GF-D8 (cell line): ENCODE data around the gene HPX.

Experiments used
- DNase-seq: peaks from one replicate; lab custom pipeline; 2025; lab: John Stamatoyannopoulos, UW

Gene HPX

DNA sequence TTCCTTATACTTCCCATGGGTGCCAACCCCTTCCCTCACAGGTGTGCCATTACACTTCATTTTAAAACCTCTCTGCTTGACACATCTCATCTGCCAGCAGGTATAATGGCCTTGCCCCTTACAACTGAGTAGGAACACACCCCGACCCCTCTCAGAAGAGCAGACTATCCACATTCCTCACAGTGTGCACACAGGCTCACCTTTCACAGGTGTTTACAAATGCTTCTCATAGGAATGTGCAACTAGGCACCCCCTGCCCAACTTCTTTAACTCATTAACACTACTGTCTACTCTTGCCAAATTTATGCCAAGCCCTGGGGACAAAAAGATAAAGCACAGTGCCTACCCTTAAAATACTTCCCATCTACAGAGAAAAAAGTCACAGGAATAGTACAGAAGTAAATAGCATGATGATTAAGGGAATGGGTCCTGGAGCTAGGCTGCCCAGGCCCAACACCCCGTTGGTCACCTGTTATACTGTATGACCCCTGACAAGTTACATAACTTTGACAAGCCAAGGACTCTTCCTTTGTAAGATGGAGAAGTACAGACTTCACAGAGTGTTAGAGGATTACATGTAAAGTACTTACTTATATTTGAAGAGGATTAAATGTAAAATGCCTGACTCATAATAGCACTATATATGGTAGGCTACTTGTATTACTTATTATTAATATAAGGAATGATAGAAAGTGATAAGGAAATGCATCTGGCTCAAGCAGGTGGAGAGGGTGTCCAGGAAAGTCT is 17.7 kb upstream of the HPX start:
- no peak for DNase-seq

DNA sequence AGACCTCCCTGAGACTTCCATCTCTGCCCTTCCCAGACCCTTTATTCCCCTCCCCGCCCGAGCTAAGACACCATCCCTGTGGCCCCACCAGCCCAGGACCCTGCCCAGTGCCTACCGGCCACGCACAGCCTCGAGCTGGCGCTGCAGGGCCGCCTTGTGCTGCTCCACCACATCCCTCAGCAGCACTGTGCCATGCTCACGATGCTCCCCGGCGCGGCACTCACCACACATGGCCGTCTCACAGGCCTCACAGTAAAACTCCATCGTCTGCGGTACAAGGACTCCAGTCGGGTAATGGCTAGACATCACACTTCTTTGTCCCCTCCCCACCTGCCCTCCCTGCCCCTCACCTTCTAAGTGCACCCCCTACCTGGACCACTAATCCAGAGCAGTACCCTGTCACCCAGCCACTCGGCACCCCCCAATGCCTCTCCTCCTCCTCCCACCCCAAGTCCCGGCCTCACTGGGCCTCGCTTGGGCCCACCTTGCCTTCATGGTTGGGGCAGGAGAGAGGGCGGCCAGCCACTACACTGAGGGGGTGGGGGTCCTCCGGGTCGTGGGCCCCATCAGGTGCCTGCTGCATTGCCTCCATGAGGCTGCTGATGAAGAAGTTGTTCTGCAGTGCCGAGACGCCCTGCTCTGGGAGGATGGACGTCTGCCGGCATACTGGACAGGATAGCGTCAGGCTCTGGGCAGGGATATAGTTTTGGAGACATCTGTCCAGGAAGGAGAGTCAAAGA is 17.0 kb upstream of the HPX start:
- no peak for DNase-seq

DNA sequence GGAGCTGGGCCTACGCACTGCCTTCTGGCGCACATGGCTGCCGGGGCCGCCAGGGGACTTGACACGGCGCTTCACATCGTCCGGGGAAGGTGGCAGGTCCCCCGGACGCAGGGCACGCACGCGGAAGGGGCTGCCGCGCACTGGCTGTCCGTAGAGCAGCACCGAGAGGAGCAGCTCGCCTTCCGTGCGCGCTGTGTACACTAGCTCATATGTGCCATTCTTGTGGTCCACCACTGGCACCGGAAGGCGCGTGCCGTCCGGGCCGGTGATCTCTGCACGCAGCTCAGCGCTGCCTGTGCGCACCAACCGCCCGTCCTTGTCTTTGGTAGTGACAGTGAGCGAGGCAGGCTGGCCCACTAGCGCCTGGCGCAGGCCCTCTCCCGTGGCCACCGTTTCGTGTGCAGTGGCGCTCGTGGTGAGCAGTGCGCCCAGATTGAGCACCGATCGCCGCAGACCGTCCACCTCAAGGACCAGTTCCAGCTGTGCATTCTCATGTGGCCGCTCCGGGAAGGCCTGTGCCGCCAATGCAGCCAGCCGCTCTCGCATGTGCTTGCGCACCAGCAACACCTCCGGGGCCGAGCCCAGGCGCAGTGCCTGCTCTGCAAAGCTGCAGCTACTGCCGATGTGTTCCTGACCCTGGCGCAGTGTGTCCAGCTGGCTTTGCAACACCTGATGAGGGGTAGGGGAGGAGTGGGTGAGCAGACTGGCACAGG is 15.7 kb upstream of the HPX start:
- no peak for DNase-seq

GRCh38 chr11:6455070-6455469 is 14.3 kb upstream of the HPX start:
- DNase-seq: no peak

DNA sequence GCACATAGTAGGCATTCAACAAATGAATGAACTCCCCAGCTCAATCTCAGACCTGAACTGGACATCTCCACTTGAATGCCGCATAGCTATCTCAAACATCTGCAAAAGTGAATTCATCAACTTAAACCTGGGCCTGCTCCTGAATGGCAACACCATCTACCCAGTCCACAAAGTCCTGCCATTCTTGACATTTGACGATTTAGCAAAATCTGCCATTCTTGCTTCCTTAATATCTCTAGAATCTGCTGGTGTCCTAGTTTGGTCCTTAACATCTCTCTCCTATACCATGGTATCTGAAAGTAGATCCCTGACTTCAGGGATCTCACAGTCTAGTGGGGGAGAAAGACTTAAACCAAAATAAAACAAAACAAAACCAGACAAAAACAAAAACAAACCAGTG is 12.4 kb upstream of the HPX start:
- DNase-seq: no peak

- DNase-seq: no peak
These were observed 11.4 kb upstream of the HPX start for GRCh38 chr11:6452219-6452618.

GRCh38 chr11:6448574-6448973 is 7.8 kb upstream of the HPX start:
- no peak for DNase-seq

DNA sequence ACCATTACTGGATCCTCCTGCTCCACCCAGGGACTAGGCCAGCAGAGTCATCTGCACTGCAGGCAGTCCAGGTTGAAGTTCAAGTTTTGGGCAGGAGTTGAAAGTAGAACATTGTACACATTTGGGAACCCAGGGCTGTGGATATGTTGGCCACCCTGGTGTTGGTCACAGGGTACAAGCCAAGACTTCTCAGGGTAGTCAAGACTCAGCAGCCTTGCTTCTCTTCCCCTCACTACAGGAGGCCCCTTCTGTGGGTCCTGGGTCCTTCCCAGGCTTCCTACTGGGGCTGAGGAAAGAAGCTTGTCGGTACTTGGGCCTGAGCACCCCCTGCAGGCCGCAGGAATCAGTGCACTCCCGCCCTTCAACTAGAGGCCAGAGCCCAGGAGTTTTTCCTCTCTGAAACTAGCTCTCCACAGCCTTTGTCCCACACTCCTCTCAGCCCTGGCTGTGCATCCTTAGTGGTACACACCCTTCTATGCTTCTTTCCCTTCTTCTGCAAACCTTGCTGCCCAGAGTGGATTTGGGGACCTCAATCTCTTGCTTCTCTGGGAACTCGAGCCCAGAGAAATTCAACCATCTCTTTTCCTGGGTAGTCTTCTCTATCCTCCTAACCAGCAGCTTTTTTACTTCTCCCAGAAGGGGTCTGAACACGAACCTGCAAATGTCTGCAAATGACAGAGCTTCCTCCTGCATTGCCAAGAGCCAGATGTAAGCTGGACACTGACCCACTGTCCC is 2.6 kb upstream of the HPX start:
- no peak for DNase-seq

DNA sequence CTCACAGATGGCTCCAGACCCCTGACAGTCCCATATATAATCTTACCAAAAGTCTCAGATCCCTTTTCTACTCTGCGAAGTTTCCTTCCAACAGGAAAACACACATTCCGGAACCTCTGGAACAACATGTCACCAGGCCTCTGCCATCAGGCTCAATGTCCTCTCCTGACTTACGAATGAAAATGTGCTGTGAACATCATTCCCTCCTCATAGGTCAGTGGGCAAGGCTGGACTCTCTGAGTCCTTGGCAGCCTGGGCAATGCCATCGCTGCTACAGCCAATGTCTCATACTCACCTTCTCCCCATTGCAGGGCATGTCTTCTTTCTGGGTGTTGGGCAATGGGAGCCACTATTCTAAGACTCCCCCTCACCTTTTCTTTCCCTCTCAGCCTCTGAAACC is 1.7 kb upstream of the HPX start:
- no peak for DNase-seq

- DNase-seq: peak; percentile 9
These were observed 1.7 kb downstream of the HPX start for GRCh38 chr11:6438979-6439571.

DNA sequence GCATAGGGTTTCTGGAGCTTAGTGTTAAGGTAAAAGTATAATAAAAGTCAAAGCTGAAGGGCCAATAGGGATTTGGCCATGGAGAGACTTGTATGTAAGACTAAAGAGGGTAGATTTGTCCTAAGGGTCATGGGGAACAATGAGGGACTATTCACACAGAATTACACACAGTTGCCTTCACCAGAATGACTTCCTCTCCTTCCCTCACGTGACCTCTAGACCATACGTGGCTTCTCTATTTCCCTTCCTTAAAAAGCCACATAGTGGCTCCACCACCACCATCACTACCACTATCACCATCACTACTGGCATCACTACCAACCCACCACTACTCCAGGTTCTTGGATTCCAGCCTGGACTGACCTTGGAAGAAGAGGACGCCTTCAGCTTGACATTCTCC is 2.8 kb downstream of the HPX start:
- DNase-seq: peak; percentile 15

GRCh38 chr11:6437423-6437822 is 3.4 kb downstream of the HPX start:
- DNase-seq: no peak

GRCh38 chr11:6433998-6434660 is 6.7 kb downstream of the HPX start:
- no peak for DNase-seq

DNA sequence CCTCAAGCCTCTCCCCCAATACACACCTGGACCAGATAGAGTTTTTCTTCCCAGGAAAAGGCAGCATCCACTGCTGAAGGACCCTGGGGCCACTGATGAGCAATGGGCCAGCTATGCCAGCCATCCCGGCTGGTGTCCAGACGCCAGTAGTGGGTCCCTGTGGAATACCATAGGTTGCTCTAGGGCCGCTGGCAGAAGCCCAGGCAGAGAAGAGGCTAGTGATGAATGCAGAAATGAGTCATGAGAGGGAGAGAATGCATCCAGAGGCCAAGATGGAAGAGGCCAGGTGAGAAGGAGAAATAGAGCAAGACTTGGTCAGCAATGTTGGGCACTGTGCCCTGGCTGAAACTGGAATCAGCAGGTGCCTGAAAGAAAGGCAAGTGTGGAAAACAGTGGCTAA is 8.9 kb downstream of the HPX start:
- no peak for DNase-seq

DNA sequence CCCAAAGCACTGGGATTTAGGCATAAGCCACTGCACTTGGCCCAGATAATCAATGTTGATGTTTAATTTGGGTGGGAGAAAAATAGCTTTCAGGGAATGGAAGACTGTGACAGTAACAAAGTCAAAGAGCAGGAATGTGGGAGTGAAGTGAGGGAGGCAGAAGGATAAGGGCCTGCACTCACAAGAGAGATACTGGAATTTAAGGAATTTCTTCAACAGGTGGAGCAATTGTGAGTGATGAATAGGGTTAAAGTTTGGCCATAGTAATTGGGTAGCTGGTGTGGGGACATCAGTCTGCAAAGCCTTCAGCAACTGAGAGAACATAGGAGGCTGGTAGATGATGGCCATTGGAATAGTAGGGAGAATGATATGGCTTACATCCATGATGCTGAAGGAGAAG is 13.3 kb downstream of the HPX start:
- DNase-seq: no peak

DNA sequence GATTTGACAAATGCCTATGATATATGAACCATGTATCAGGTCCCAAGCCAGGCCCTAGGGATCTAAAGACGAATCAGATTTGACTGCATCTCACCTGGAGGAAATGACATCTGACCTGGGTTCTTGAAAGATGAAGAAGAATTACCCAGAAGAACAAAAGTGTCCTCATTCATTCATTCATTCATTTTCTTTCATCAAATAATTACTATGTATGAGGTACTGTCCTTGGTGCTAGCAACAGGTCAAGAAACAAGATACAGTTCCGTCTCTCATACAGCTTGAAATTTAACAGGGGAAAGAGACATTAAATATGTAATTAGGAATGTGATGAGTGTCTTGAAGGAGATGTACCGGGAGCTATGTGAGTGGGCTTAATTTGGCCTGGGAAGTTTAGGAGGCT is 20.1 kb downstream of the HPX start:
- DNase-seq: no peak

DNA sequence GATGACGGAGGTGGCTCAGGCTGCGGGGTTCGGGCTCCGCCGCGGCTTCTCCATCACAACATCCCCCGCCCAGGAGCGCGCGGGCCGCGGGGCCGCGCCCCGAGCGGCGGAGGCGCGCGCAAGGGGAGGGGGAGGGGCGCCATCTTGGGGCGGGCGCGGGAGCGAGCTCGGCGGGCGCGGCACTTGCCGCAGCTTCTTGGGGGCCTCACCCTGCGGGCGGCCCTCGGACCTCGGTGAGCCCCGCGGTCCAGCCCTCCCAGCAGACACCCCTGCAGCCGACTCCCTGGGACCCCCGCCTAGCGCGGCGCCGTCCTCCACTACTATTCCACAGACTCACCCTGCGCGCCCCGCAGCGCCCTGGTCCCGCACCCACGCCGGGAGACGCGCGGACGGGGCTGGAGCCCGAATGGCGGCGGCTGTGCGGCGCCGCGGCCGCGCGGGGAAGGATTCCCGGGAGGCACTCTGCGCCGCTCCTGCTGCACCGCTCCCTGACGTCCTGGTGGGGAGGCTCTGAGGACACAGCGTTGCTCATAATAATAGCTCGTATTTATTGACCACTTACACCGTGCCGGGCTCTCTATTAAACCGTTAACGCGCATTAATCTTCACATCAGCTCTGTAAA is 21.7 kb downstream of the HPX start, which contains the start of gene APBB1:
Gene APBB1, minus strand, starts transcription at position 86 of the 623 bp plus-strand sequence. CDS start 7,747 bp downstream, outside the sequence.
- DNase-seq: no peak

DNA sequence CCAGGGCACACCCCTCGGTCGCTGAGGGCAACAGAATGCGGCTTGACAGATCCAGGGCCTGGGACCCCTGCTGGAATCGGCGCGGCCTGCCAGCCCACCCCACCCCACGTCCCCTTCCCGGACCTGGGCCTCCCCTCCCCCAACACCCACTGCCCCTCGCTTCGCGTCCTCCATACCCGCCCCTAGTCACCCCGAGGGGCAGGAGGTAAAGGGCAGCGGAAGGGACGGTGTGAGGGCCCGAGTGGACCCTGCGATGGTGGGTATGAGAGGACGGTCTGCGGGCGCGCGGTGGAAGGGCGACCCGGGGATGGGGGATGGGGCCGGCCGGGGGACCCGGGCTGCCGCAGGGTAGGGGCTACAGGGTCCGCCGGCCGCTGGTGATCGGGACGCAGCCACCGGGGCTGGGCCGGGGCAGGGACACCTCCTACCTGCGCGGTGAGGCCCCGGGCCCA is 22.2 kb downstream of the HPX start:
- no peak for DNase-seq

DNA sequence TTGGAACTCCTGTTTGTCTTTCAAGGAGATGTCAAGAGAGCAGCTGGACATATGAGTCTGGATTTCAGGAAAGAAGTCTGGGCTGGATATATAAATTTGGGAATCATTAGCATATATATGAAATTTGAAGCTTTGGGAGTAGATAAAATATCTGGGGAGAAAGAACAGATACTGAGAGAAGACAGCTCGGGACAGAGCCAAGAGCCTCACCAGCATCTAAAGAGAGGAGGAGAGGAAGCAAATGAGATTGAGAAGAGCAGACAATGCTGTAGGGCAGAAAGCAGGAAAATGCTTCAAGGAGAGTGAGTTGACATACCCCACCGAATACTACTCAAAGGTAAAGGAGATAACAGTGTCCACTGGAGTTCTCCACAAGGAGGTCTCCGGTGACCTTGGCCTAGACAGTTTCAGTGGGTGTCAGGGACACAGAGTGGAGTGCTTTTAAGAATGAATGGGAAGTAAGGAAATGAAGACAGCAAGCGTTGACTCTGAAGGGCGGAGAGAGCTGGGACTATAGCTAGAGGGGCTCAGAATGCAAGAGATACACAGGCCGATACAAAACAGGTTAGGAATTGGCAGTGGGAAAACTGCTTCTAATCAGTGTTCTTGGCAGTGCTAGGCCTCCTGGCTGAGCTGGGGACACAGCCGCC is 22.8 kb downstream of the HPX start:
- no peak for DNase-seq

- DNase-seq: no peak
These were observed 25.0 kb downstream of the HPX start for GRCh38 chr11:6415797-6416196.
